ENCODE measurements around the gene EXTL1.

EXTL1 gene

DNA sequence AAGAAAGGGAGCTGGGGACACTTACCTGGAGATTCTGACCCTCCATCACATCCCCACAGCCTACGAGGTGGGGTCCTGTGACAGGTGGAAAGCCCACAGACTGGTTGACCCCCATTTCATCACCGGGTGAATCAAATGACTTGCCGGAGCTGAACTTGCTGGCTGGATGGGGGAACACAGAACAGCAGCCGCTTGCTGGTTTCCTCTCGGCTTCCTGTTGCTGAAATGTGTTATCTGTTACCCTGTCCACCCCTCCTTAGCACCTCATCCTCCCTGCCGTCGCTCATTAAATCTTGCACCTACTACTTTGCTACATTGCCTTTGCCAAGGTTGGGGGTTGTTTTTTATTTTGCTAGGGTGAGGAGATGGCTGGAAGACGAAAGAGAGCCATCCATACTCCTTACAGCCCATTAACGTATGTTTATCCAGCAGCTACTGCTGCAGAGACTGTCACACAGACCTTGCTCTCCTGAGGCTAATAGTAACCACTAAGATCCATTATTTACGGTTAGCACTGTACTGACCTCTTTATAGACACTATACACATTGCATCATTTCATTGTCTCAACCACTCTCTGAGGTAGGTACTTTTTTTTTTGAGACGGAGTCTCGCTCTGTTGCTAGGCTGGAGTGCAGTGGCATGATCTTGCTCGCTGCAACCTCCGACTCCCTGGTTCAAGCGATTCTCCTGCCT, 30.7 kb upstream of the EXTL1 start:
- ATAC-seq (replicated peaks; ENCODE audit: extremely low read depth, poor library complexity, severe bottlenecking) (peak; percentile 98), DNase-seq (ENCODE audit: low spot score in 2 of 2) (peak; percentile 25 to 49)
- peak overlapping the region; percentile 73 for H3K4me3 Mint-ChIP-seq
- H3K27ac Mint-ChIP-seq (ENCODE audit: low read depth), result peak overlapping the region; percentile 85
- no peaks in the 10 kb centered on the region for H3K9me3 Mint-ChIP-seq
- no peaks in the 10 kb centered on the region for H3K27me3 Mint-ChIP-seq
- H3K36me3 Mint-ChIP-seq (ENCODE audit: insufficient read depth), result peaks cover 22% of the 10 kb centered on the region
- peaks cover 70% of the 10 kb centered on the region for H3K4me1 Mint-ChIP-seq

DNA sequence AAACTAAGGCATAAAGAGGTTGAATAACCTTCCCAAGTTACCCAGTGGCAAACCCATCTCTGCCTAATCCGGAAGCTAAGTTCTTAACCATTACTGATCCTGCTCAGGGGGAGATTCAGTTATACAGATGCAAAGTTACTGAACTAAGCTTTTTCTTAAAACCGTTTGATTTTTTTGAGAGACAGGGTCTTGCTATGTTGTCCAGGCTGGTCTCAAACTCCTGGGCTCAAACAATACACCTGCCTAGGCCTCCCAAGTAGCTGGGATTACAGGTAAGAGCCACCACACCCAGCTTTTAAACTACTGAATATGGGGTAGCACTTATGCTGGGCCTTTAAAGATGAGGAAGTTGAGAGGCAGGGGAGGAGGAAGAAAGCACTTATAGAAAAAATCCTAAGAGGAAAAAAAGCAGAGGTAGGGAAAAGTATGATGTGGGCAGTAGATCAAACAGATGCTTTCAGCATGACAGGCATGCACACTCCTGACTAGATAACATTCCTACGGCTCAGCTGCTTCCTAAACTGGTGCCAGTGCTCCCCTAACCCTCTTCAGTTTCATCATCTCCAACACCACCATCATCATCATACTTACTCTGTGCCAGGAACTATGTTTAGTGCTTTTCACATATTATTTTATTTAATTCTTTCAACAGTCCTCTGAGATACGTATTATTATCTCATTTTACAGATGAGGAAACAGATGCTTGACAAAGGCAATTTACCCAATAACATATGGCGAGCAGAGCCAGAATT, 29.5 kb upstream of the EXTL1 start:
- H3K4me3 Mint-ChIP-seq, result no peak overlapping the region
- peak overlapping the region; percentile 32 for H3K27ac Mint-ChIP-seq (ENCODE audit: low read depth)
- no peaks in the 10 kb centered on the region for H3K9me3 Mint-ChIP-seq
- ATAC-seq (replicated peaks; ENCODE audit: extremely low read depth, poor library complexity, severe bottlenecking), result no peak
- H3K4me1 Mint-ChIP-seq, result peaks cover 68% of the 10 kb centered on the region
- H3K27me3 Mint-ChIP-seq, result no peaks in the 10 kb centered on the region
- peaks cover 16% of the 10 kb centered on the region for H3K36me3 Mint-ChIP-seq (ENCODE audit: insufficient read depth)
- no peak for DNase-seq (ENCODE audit: low spot score in 2 of 2)

DNA sequence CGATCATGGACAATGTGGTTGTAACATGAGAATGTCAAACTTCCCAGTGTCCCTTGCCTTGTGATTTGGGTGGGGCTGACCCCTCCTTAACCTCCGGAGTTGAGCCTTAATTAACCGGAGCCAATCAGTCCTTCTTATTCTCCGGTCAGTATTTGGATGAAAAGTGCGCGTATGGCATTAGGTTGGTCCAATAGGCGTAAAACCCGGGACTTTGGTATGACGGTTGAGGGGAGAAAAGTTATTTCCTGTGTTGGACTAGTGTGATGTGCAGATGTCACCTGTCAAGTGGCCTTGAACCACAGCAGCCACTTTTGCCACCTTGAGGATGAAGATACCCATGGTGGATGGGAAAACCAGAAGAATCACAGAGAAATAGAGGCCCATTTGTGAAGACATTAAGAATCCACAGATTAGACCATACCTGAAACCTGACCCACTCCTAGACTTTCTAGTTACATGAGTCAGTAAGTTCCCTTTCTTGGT, 28.8 kb upstream of the EXTL1 start:
- Mint-ChIP-seq H3K36me3 (ENCODE audit: insufficient read depth) (peaks cover 12% of the 10 kb centered on the region), H3K4me1 (peaks cover 69% of the 10 kb centered on the region), H3K4me3 (no peak overlapping the region), H3K27ac (ENCODE audit: low read depth) (peak overlapping the region; percentile 32), H3K9me3 (no peaks in the 10 kb centered on the region), H3K27me3 (no peaks in the 10 kb centered on the region)
- no peak for ATAC-seq (replicated peaks; ENCODE audit: extremely low read depth, poor library complexity, severe bottlenecking)
- no peak for DNase-seq (ENCODE audit: low spot score in 2 of 2)

DNA sequence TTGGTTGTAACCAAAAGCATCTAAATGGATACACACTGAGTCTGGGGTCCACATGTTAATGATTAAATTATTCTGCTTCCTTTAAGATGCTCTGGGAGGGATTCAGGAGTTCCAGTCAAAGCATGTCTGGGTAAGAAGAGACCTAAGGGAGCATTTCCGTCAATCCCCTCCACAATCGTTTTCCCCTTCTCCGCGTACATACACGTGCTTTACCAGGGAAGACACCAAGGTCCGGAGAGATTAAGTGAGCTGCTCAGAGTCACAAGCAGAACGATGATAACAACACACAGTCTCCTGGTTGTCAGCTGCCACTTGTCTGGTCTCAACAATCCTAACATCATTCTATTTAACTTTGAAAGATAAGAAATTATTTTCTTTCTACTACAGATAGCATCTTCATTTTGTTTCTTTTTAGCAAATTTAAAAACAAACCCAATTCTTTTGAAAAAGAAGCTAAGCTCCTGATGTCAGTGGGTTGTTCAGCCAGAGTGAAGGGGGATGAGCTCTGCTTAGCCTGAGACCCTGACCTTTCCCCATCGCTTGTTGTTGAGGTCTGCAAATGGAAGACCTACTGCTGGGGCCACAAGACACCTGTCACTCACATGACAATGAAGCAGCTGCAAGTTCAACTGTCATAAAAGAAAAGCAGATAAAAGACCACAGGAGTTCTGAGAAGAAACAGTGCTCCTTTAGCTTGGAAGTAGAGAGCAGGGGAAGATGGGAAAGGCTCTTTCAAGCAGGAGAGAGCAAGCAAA, 28.2 kb upstream of the EXTL1 start:
- peaks cover 14% of the 10 kb centered on the region for H3K36me3 Mint-ChIP-seq (ENCODE audit: insufficient read depth)
- DNase-seq (ENCODE audit: low spot score in 2 of 2), result no peak
- no peak overlapping the region for H3K4me3 Mint-ChIP-seq
- H3K4me1 Mint-ChIP-seq, result peaks cover 67% of the 10 kb centered on the region
- no peaks in the 10 kb centered on the region for H3K9me3 Mint-ChIP-seq
- H3K27me3 Mint-ChIP-seq, result no peaks in the 10 kb centered on the region
- no peak for ATAC-seq (replicated peaks; ENCODE audit: extremely low read depth, poor library complexity, severe bottlenecking)
- peak overlapping the region; percentile 44 for H3K27ac Mint-ChIP-seq (ENCODE audit: low read depth)

DNA sequence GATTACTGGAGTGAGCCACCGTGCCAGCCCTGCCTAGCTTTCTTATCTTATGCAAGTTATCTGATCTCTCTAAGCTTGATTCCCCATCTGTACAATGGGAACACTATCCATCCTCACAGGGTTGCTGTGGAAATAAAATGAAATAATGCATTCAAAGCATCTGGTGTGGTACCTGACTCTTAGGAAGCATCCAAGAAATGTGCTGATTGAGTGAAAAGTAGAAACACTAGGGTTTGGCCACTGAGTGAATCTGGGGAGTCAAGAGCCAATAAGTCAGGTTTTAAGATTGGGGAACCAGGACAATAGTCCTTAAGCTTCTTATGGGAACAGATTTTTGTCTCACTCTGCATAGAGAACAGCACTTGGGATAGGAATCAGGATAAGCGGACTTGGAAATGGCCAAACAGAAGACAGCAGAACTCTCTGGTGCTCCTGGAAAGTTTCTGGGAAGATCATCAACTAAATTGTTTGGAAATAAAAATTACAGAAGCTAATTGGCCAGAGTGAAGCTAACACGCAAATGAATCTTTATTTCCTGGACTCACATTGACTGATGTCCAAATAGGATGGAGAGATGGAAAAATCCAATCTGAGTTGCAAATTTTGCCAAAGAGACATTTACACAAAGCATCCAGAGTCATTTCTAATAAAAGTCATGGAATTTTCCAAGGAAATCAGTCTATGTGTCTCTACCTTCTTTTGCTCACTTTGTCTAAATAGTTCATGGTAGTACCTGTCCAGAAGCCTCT, 27.0 kb upstream of the EXTL1 start:
- H3K4me1 Mint-ChIP-seq, result peaks cover 57% of the 10 kb centered on the region
- no peak overlapping the region for H3K4me3 Mint-ChIP-seq
- H3K27me3 Mint-ChIP-seq, result no peaks in the 10 kb centered on the region
- H3K27ac Mint-ChIP-seq (ENCODE audit: low read depth), result no peak overlapping the region
- no peaks in the 10 kb centered on the region for H3K9me3 Mint-ChIP-seq
- ATAC-seq (replicated peaks; ENCODE audit: extremely low read depth, poor library complexity, severe bottlenecking), result no peak
- H3K36me3 Mint-ChIP-seq (ENCODE audit: insufficient read depth), result peaks cover 12% of the 10 kb centered on the region
- no peak for DNase-seq (ENCODE audit: low spot score in 2 of 2)

DNA sequence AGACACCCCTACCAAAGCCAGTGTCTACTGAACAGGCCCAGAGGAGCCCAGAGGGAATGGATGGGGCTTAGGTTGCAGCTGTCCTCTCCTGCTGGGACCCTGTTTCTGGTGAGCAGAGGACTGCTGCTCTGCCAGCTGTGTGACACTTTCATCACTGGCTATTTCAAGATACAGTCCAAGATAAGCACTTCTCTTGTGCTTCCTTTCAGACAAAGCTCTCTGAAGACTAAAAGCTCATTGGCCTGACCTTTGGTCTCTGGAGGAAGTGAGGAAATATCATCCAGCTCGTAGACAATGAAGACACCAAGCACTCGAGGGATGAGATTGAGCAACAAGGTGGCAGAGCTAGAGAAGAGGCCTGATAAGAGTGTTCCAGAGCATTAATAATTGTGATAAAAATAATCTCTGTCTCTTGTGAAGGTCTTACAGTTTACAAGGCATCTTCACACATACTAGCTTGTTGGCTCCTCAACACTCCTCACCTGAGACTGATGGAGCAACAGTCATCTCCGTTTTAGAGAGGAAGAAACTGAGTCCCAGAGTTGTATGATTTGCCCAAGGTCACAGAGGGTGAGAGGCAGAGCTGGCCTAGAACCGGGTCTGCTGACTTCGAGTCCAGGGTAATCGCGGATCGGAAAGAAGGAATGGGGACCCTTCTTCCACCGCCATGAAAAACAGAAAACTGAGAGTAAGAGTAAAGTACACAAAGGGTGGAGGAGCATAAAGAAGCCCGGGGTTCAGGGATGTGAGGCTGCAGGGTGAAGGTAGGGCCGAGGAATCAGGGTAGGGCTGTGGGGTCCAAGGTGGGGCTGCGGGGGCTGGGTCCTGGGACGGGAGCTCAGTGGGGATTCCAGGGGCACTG, 24.4 kb upstream of the EXTL1 start:
- H3K27ac Mint-ChIP-seq (ENCODE audit: low read depth), result peak overlapping the region; percentile 100
- H3K36me3 Mint-ChIP-seq (ENCODE audit: insufficient read depth), result peaks cover 9% of the 10 kb centered on the region
- H3K9me3 Mint-ChIP-seq, result no peaks in the 10 kb centered on the region
- ATAC-seq (replicated peaks; ENCODE audit: extremely low read depth, poor library complexity, severe bottlenecking), result peak; percentile 4
- H3K4me3 Mint-ChIP-seq, result peak overlapping the region; percentile 94
- H3K4me1 Mint-ChIP-seq, result peaks cover 41% of the 10 kb centered on the region
- no peaks in the 10 kb centered on the region for H3K27me3 Mint-ChIP-seq
- DNase-seq (ENCODE audit: low spot score in 2 of 2), result no peak

DNA sequence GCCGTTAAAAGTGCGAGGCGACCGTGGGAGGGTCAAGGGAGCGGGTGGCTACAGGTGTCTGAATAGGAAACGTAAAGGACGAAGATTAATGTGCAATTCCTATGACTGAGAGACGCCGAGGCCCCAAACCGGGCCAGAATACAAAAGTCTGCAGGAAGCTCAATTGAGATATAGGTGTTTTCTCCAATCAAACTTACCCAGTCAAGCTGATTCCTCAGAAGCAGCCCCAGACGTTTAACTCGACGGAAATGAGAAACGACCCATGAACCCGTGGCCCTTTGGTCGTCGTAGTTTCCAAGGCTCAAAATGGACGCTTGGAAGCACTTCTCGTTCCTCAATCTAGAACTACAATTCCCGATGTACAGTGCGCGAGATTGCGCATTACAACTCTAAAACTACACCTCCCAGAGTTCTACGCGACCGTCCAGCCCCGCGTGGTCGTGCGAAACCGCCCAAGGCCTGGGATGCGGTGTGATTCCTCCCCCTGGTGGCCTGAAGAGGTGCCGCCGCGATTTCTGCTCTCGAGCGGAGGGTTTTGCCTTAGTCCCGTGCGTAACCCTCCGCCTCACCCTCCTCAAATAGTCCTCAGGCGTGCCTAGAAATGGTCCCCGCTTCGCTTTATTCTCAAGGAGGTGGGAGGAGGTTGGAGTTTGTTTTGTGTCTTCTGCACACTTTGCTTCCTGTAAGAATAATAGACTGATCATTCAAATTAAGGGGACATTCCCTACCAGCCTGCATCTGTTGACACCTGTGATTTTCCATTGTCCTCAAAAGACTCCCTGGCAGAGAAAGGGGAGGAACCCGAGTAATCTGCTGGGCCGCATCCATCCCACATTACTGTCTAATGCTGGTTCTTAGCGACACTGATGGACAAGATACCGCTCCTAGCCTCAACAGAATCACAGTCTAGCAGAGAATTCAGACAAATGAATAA, 23.5 kb upstream of the EXTL1 start, which contains the start of gene PAFAH2:
Gene PAFAH2 (minus strand): TSS at position 236 of the 934 bp plus-strand sequence. CDS start 7,247 bp downstream, outside the sequence.
- DNase-seq (ENCODE audit: low spot score in 2 of 2) (peak; percentile 91 to 97), ATAC-seq (replicated peaks; ENCODE audit: extremely low read depth, poor library complexity, severe bottlenecking) (peak; percentile 99)
- Mint-ChIP-seq H3K9me3 (no peaks in the 10 kb centered on the region), H3K4me3 (peak within 1 kb of the TSS; percentile 94), H3K4me1 (peaks cover 32% of the 10 kb centered on the region), H3K27ac (ENCODE audit: low read depth) (peak within 1 kb of the TSS; percentile 100), H3K27me3 (no peaks in the 10 kb centered on the region), H3K36me3 (ENCODE audit: insufficient read depth) (peaks cover 9% of the 10 kb centered on the region)

DNA sequence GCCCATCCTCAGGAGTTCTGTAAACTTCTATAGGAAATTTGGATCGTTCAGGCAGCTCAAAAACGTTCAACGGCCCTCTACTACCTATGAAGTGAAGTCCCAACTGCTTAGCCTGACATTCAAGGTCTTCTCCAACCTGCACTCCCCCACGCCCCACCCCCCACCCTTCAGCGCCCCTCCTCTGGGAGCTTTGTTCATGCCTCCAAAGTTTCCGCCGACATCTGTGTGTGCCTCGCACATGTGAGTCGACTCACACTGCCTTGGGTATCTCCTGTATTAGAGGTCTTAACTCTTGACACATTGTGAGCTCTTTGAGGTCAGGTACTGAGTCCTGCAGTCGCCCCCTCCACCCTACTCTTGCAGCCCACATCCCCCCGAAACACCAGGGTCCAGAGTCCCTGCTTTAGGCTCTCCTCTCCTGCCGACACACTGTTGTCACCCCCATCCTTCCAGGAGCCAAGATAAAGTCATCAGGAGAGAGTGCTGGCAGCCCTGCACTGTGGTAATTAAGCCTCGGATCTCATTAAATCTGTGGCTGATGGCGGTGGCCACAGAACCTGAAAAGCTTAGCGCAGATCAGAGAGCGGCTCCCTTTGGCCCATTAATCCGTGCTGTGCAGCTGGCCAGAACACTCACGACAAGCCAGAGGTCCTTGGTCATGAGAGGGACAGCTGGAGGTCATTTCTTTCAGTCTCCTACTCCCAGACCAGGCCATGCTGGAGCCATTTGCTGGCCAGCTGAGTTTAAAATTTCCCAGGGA, 22.4 kb upstream of the EXTL1 start:
- Mint-ChIP-seq H3K4me1 (peaks cover 23% of the 10 kb centered on the region), H3K4me3 (no peak overlapping the region), H3K27ac (ENCODE audit: low read depth) (no peak overlapping the region), H3K27me3 (peaks cover 8% of the 10 kb centered on the region), H3K9me3 (no peaks in the 10 kb centered on the region), H3K36me3 (ENCODE audit: insufficient read depth) (peaks cover 8% of the 10 kb centered on the region)
- no peak for DNase-seq (ENCODE audit: low spot score in 2 of 2)
- ATAC-seq (replicated peaks; ENCODE audit: extremely low read depth, poor library complexity, severe bottlenecking), result no peak

DNA sequence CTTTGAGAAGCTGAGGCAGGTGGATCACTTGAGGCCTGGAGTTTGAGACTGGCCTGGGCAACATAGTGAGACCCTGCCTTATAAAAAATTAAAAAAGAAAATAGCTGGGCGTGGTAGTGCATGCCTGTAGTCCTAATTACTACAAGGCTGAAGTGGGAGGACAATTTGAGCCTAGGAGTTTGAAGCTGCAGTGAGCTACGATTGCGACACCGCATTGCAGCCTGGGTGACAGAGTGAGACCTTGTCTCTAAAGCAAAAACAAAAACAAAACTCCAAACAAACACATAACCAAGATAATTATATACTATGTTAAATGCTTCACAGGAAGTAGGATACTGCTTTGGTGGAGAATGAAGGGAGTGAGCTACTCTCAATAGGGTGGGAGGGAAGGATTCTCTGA, 18.3 kb upstream of the EXTL1 start:
- ATAC-seq (replicated peaks; ENCODE audit: extremely low read depth, poor library complexity, severe bottlenecking) (no peak), DNase-seq (ENCODE audit: low spot score in 2 of 2) (no peak)
- H3K36me3 Mint-ChIP-seq (ENCODE audit: insufficient read depth), result peaks cover 2% of the 10 kb centered on the region
- no peaks in the 10 kb centered on the region for H3K9me3 Mint-ChIP-seq
- peaks cover 3% of the 10 kb centered on the region for H3K4me1 Mint-ChIP-seq
- H3K27ac Mint-ChIP-seq (ENCODE audit: low read depth), result no peak overlapping the region
- H3K27me3 Mint-ChIP-seq, result peaks cover 43% of the 10 kb centered on the region
- no peak overlapping the region for H3K4me3 Mint-ChIP-seq

DNA sequence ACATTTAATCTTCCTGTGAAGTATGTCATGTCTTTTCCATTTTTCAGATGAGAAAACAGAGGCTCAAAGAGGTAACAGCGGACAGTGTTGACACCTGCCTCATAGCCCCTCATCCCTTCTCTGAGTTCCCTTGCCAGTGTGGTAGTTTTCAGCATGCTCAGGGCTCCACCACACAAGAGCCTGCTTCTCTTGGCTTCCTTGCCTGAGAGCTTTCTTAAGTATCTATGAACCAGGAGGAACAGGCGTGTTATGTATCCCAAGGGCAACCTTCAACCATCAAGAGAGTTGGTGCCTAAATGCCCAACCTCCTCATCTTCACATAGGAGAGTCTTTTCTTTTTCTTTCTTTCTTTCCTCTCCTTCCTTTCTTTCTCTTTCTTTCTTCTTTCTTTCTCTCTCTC, 17.8 kb upstream of the EXTL1 start:
- H3K9me3 Mint-ChIP-seq, result no peaks in the 10 kb centered on the region
- no peak overlapping the region for H3K27ac Mint-ChIP-seq (ENCODE audit: low read depth)
- peaks cover 43% of the 10 kb centered on the region for H3K27me3 Mint-ChIP-seq
- H3K4me3 Mint-ChIP-seq, result no peak overlapping the region
- no peak for DNase-seq (ENCODE audit: low spot score in 2 of 2)
- H3K36me3 Mint-ChIP-seq (ENCODE audit: insufficient read depth), result no peaks in the 10 kb centered on the region
- no peaks in the 10 kb centered on the region for H3K4me1 Mint-ChIP-seq
- no peak for ATAC-seq (replicated peaks; ENCODE audit: extremely low read depth, poor library complexity, severe bottlenecking)
